Measurements from ENCODE around the gene ZNF740. TPM values are rescaled to one million over a fixed set of nuclear protein-coding genes. Genes with fewer than 3 reads are reported as not detected.

ZNF740 gene
- total RNA-seq, 2 experiments from 2014 or later, result 31.3 to 35.9 TPM

- TF ChIP-seq CTCF (IDR thresholded peaks at IDR 0.05), result no peak
- Mint-ChIP-seq H3K27ac (no peak overlapping the region), H3K4me3 (no peak overlapping the region), H3K36me3 (ENCODE audit: low read depth) (peaks cover 48% of the 10 kb centered on the region), H3K9me3 (no peaks in the 10 kb centered on the region), H3K4me1 (ENCODE audit: low read depth) (peaks cover 21% of the 10 kb centered on the region), H3K27me3 (no peaks in the 10 kb centered on the region)
- DNase-seq (no peak), ATAC-seq (no peak)
- ChIA-PET CTCF (interaction anchor here (0.9 to 1.2 kb wide), 3 partner anchors 31 to 33 kb away, joined by 3 to 5 read pairs (median 3); no protein-coding TSS in a partner anchor), POLR2A (interaction anchor here (1.3 to 5.2 kb wide), 3 partner anchors 10 to 76 kb away, joined by 5 to 40 read pairs (median 12); partner anchors contain the start of genes CSAD, ESPL1 and ZNF740)
- intact Hi-C loops (cut with micrococcal nuclease), result no loop called here
Observed at GRCh38 chr12:53192531-53193021, 12.1 kb downstream of the ZNF740 start.

GRCh38 chr12:53193040-53193439 lies 12.5 kb downstream of the ZNF740 start:
- ChIA-PET CTCF (interaction anchor here (0.9 to 1.2 kb wide), 3 partner anchors 31 to 33 kb away, joined by 3 to 5 read pairs (median 3); no protein-coding TSS in a partner anchor), POLR2A (interaction anchor here (0.6 to 5.2 kb wide), 7 partner anchors 8 to 181 kb away, joined by 3 to 40 read pairs (median 5); partner anchors contain the start of genes CSAD, ESPL1 and ZNF740)
- ATAC-seq, result no peak
- intact Hi-C loops (cut with micrococcal nuclease), result no loop called here
- no peak for TF ChIP-seq CTCF (IDR thresholded peaks at IDR 0.05)
- peaks cover 49% of the 10 kb centered on the region for H3K36me3 Mint-ChIP-seq (ENCODE audit: low read depth)
- peak overlapping the region; percentile 9 for H3K27ac Mint-ChIP-seq
- DNase-seq, result no peak
- H3K4me3 Mint-ChIP-seq, result no peak overlapping the region
- no peaks in the 10 kb centered on the region for H3K27me3 Mint-ChIP-seq
- no peaks in the 10 kb centered on the region for H3K9me3 Mint-ChIP-seq
- peaks cover 24% of the 10 kb centered on the region for H3K4me1 Mint-ChIP-seq (ENCODE audit: low read depth)

GRCh38 chr12:53193985-53194716 lies 13.6 kb downstream of the ZNF740 start:
- POLR2A ChIA-PET, result interaction anchor here (1.0 to 9.4 kb wide), 6 partner anchors 9 to 143 kb away, joined by 3 to 91 read pairs (median 4); partner anchors contain the start of genes CSAD, MYG1 and ZNF740
- no peaks in the 10 kb centered on the region for H3K9me3 Mint-ChIP-seq
- H3K4me3 Mint-ChIP-seq, result no peak overlapping the region
- peaks cover 51% of the 10 kb centered on the region for H3K36me3 Mint-ChIP-seq (ENCODE audit: low read depth)
- DNase-seq (no peak), ATAC-seq (no peak)
- H3K4me1 Mint-ChIP-seq (ENCODE audit: low read depth), result peaks cover 33% of the 10 kb centered on the region
- intact Hi-C loops (cut with micrococcal nuclease), result no loop called here
- no peak overlapping the region for H3K27ac Mint-ChIP-seq
- no peak for TF ChIP-seq CTCF (IDR thresholded peaks at IDR 0.05)
- H3K27me3 Mint-ChIP-seq, result no peaks in the 10 kb centered on the region
- CTCF ChIA-PET, result interaction anchor here (1.0 to 1.2 kb wide), 3 partner anchors 9 to 34 kb away, joined by 3 to 5 read pairs (median 5); no protein-coding TSS in a partner anchor

GRCh38 chr12:53194973-53195372 lies 14.5 kb downstream of the ZNF740 start:
- Mint-ChIP-seq H3K36me3 (ENCODE audit: low read depth) (peaks cover 53% of the 10 kb centered on the region), H3K4me1 (ENCODE audit: low read depth) (peaks cover 38% of the 10 kb centered on the region), H3K27me3 (no peaks in the 10 kb centered on the region), H3K4me3 (no peak overlapping the region), H3K9me3 (no peaks in the 10 kb centered on the region), H3K27ac (peak overlapping the region; percentile 47)
- ATAC-seq, result no peak
- intact Hi-C loops (cut with micrococcal nuclease), result no loop called here
- CTCF ChIA-PET, result interaction anchor here (0.8 to 1.5 kb wide), 7 partner anchors 9 to 129 kb away, joined by 3 to 9 read pairs (median 3); partner anchors contain the start of gene AAAS
- TF ChIP-seq CTCF (IDR thresholded peaks at IDR 0.05), result no peak
- POLR2A ChIA-PET, result interaction anchor here (0.6 to 9.4 kb wide), 7 partner anchors 10 to 105 kb away, joined by 3 to 91 read pairs (median 3); partner anchors contain the start of genes CSAD, MYG1 and ZNF740
- no peak for DNase-seq

Measured in activated CD8-positive, alpha-beta T cell treated with anti-CD3 and anti-CD28 coated beads for 36 hours (primary cell).